GM12878 (cell line): ENCODE data around the gene POSTN. TPM values are rescaled to one million over a fixed set of nuclear protein-coding genes. Genes with fewer than 3 reads are reported as not detected.

Source experiments
- ATAC-seq: fragments of 200-7000 bp; cut with Tn5 transposase; 3 replicates; pipeline ENCODE4 v1.9.1; 2020; ENCODE audit warnings: mild to moderate bottlenecking, moderate library complexity
- BruUV-seq: library from RNA; stranded (reverse); fragments of 400-500 nt; replicated peaks from 2 replicates; lab custom pipeline; 2021; lab: Mats Ljungman, UMichigan
- CTCF ChIA-PET: fragments of 300-600 bp; sonication (Branson Sonifier 250); formaldehyde crosslinking; extraction: SDS; loops from one replicate; lab custom pipeline; 2021; ENCODE audit warnings: inconsistent platforms; lab: Yijun Ruan, JAX
- POLR2A ChIA-PET: fragments of 350-600 bp; formaldehyde crosslinking; extraction: SDS; loops from one replicate; lab custom pipeline; 2021; ENCODE audit warnings: inconsistent platforms; lab: Charles Lee
- RAD21 ChIA-PET: fragments of 300-600 bp; sonication (Branson Sonifier 250); formaldehyde crosslinking; loops from one replicate; lab custom pipeline; 2023; ENCODE audit warnings: antibody characterized with exemption; ENCODE audit not compliant: unreplicated experiment; lab: Charles Lee
- SMC1A ChIA-PET: fragments of 300-600 bp; sonication (Branson Sonifier 250); formaldehyde crosslinking; loops from one replicate; lab custom pipeline; 2023; ENCODE audit not compliant: unreplicated experiment, uncharacterized antibody; lab: Charles Lee
- DNase-seq: peaks from one replicate; pipeline ENCODE4 v3.0.0-alpha.2; 2011; ENCODE audit warnings: low read depth, low spot score
- FAIRE-seq: peaks from 3 replicates; lab custom pipeline; 2011; peaks lifted over from hg19 to GRCh38; lab: Jason Lieb, UNC
- H2AFZ ChIP-seq: 2 replicates; pipeline ENCODE4 v1.6.0; 2011; ENCODE audit warnings: low read depth, low read length, control low read depth; ENCODE audit not compliant: control insufficient read depth
- H3K27ac ChIP-seq: 2 replicates; pipeline ENCODE4 v1.5.1; 2011; ENCODE audit warnings: control low read depth; ENCODE audit not compliant: control insufficient read depth, insufficient read depth
- H3K27me3 ChIP-seq, 2 experiments: replicated peaks in 1 of 2; 2 replicates each; pipeline versions ENCODE4 v1.6.0 to v1.6.1; 2011; ENCODE audit warnings: low read length in 1 of 2; ENCODE audit not compliant: control insufficient read depth in 2 of 2, insufficient read depth in 2 of 2
- H3K36me3 ChIP-seq, 2 experiments: 2 replicates each; pipeline ENCODE4 v1.5.1; 2011; ENCODE audit warnings: low read length in 1 of 2; ENCODE audit not compliant: control insufficient read depth in 2 of 2, insufficient read depth in 2 of 2
- H3K4me1 ChIP-seq: 2 replicates; pipeline ENCODE4 v1.6.1; 2011; ENCODE audit warnings: mild to moderate bottlenecking, low read length, moderate library complexity, mixed read lengths; ENCODE audit not compliant: control insufficient read depth, insufficient read depth
- H3K4me2 ChIP-seq: 2 replicates; pipeline ENCODE4 v1.6.0; 2011; ENCODE audit warnings: control low read depth; ENCODE audit not compliant: control insufficient read depth, insufficient read depth
- H3K4me3 ChIP-seq: fragments of 200-600 bp; sonication (generic); 2 replicates; pipeline ENCODE4 v1.5.1; 2016
- H3K79me2 ChIP-seq: 2 replicates; pipeline ENCODE4 v1.6.0; 2011; ENCODE audit warnings: low read length; ENCODE audit not compliant: control insufficient read depth, insufficient read depth
- H3K9ac ChIP-seq: 2 replicates; pipeline ENCODE4 v1.8.0; 2011; ENCODE audit warnings: low read length, control low read depth, mixed read lengths; ENCODE audit not compliant: control insufficient read depth, insufficient read depth
- H3K9me3 ChIP-seq: replicated peaks from 3 replicates; pipeline ENCODE4 v1.5.1; 2011; ENCODE audit warnings: mild to moderate bottlenecking, low read length; ENCODE audit not compliant: control insufficient read depth, insufficient read depth
- H4K20me1 ChIP-seq: 2 replicates; pipeline ENCODE4 v1.6.0; 2011; ENCODE audit not compliant: control insufficient read depth, insufficient read depth
- CHD1 ChIP-seq: IDR thresholded peaks from 2 replicates; pipeline ENCODE4 v1.6.1; 2012; ENCODE audit warnings: low read depth, low read length, improper control_type of control experiment
- CREB1 ChIP-seq: IDR thresholded peaks from 2 replicates; pipeline ENCODE4 v1.6.1; 2012; ENCODE audit warnings: low read depth, mild to moderate bottlenecking, inconsistent platforms
- EP300 ChIP-seq, 2 experiments: fragments of 150-350 bp in 1 of 2; IDR thresholded peaks; 2 replicates each; pipeline ENCODE4 v1.6.1; 2011 to 2012; ENCODE audit warnings: low read depth in 2 of 2, low read length in 2 of 2, borderline replicate concordance in 1 of 2, improper control_type of control experiment in 1 of 2, inconsistent platforms in 1 of 2; ENCODE audit not compliant: control insufficient read depth in 1 of 2
- JUNB ChIP-seq: IDR thresholded peaks from 2 replicates; pipeline ENCODE4 v1.6.1; 2016; ENCODE audit warnings: antibody characterized with exemption, mild to moderate bottlenecking
- RAD21 ChIP-seq: IDR thresholded peaks from 2 replicates; pipeline ENCODE4 v1.6.1; 2011; ENCODE audit warnings: mild to moderate bottlenecking, low read depth, low read length, moderate library complexity; ENCODE audit not compliant: insufficient read depth
- SUPT20H ChIP-seq: IDR thresholded peaks from 2 replicates; pipeline ENCODE4 v1.6.1; 2011; ENCODE audit warnings: low read depth, mild to moderate bottlenecking, low read length, moderate library complexity, borderline replicate concordance; ENCODE audit not compliant: control insufficient read depth
- WGBS: methylation state at CpG from one replicate; pipeline ENCODE4 v1.1.6; 2016; ENCODE audit warnings: low lambda C conversion rate; ENCODE audit not compliant: insufficient replicate concordance, insufficient coverage; ENCODE audit errors: missing lambda C conversion rate; 5-methylcytosine and 5-hydroxymethylcytosine counted together
- in situ Hi-C: fragments of 300-500 bp; cut with MboI; formaldehyde crosslinking; loops from 9 replicates; pipeline ENCODE4 v1.14.3; 2018; ENCODE audit warnings: mixed read lengths
- intact Hi-C: fragments of 100-400 bp; cut with micrococcal nuclease; formaldehyde crosslinking; loops from one replicate; pipeline ENCODE4 v1.14.2; 2022; ENCODE audit not compliant: unreplicated experiment
- polyA plus RNA-seq, 11 experiments: library from polyadenylated mRNA; depleted of rRNA in 4 of 11; unstranded in 6 of 11; stranded (reverse) in 5 of 11; fragments of >200 nt; fragmentation: Nextera tagmentation in 4 of 11; fragmentation: Illumina TruSeq in 1 of 11; extraction: Ambion mirVana in 4 of 11; extraction: Trizol in 1 of 11; gene quantifications; 1 replicate in 1 of 11; 2 replicates in 10 of 11; pipeline versions ENCODE4 v1.2.1 to v1.2.3, GENCODE V29; 2011 to 2016; ENCODE audit warnings: inconsistent platforms in 2 of 11, missing spikeins in 2 of 11, low read depth in 1 of 11
- total RNA-seq, 4 experiments: library from RNA; depleted of rRNA in 3 of 4; stranded (reverse); fragments of >200 nt in 3 of 4; fragmentation: Illumina TruSeq in 1 of 4; extraction: Trizol in 1 of 4; gene quantifications; 2 replicates each; pipeline versions ENCODE4 v1.2.1 to v1.2.3, GENCODE V29; 2013 to 2021
- TF ChIP-seq, protein P1 (sequence below): fragments of 450-650 bp; conservative IDR thresholded peaks from 2 replicates; pipeline ENCODE4 v1.6.1; 2017; ENCODE audit warnings: mild to moderate bottlenecking, moderate library complexity

The POSTN gene
- total and polyA plus RNA-seq, 10 of the 15 experiments (the other 5 are each of a cell fraction or from before 2014, with no cell fraction given) = 0.05 to 0.13 (median 0.08) TPM; not detected in 7

DNA sequence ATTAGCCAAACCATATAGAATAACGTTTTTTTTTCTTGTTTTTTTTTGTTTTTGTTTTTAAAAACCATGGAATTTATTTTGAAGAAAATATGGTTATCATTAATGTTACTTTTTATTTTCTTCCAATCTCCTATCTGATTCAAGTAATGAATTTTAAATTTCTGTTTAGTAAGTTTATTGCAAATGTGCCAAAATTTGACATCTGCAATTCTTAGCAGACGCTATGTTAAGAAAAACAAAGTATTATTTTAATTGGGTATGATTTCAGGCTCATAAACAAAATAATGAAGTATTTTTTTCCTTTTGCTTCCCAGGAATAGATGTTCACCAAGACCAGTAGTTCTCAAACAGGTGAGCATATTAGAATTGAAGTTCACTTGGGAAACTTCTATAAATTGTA lies 63.1 kb downstream of the POSTN start (continued):
- TF ChIP-seq, protein P1, sequence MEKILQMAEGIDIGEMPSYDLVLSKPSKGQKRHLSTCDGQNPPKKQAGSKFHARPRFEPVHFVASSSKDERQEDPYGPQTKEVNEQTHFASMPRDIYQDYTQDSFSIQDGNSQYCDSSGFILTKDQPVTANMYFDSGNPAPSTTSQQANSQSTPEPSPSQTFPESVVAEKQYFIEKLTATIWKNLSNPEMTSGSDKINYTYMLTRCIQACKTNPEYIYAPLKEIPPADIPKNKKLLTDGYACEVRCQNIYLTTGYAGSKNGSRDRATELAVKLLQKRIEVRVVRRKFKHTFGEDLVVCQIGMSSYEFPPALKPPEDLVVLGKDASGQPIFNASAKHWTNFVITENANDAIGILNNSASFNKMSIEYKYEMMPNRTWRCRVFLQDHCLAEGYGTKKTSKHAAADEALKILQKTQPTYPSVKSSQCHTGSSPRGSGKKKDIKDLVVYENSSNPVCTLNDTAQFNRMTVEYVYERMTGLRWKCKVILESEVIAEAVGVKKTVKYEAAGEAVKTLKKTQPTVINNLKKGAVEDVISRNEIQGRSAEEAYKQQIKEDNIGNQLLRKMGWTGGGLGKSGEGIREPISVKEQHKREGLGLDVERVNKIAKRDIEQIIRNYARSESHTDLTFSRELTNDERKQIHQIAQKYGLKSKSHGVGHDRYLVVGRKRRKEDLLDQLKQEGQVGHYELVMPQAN = no peak
- TF ChIP-seq, all 136 proteins: peak for 0

DNA sequence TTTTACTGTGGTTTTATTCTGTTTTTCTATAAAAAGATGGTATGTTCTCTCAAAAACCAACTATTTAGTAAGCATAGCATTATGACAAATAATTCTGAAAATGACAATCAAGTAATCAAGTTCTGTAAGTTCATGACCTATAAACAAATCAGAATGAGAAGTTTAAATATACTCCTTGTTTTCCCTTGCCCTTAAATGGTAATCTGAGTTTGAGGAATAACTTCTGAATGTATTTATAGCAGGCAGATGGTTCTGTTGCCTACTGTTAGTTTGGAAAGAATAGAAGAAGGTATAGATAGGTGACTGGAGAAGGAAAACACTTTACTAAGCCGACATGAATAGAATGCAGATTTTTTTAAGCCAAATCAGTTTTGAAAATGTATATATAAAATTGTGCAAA lies 63.9 kb downstream of the POSTN start:
- ATAC-seq (no peak), DNase-seq (no peak), FAIRE-seq (no peak)
- TF ChIP-seq CREB1 (no peak), RAD21 (no peak), EP300 (IDR thresholded peaks at IDR 0.05; ENCODE audit: borderline replicate concordance in 1 of 2, control insufficient read depth in 1 of 2, low read depth in 2 of 2, low read length in 2 of 2) (no peak), CHD1 (no peak), JUNB (no peak), SUPT20H (no peak)
- Histone ChIP-seq H3K4me2 (no peak overlapping the region), H3K79me2 (no peaks in the 10 kb centered on the region), H4K20me1 (no peaks in the 10 kb centered on the region), H3K4me3 (no peak overlapping the region), H3K9me3 (no peaks in the 10 kb centered on the region), H3K9ac (no peak overlapping the region), H3K27me3 (no peaks in the 10 kb centered on the region), H3K4me1 (no peaks in the 10 kb centered on the region), H2AFZ (no peak overlapping the region), H3K27ac (no peak overlapping the region), H3K36me3 (no peaks in the 10 kb centered on the region)
- no TSS peak for BruUV-seq
- CTCF ChIA-PET = no interaction called here
- RAD21 ChIA-PET = no interaction called here
- POLR2A ChIA-PET = no interaction called here
- in situ Hi-C loops (no loop called here), intact Hi-C loops (no loop called here)
- WGBS = 0% methylated on average over 1 of the region's 1 CpG
- SMC1A ChIA-PET = interaction anchor here (0.6 to 1.3 kb wide), 2 partner anchors 9 to 53 kb away, joined by 3 read pairs; no protein-coding TSS in a partner anchor
